Breast epithelium (tissue), 4 donors: ENCODE measurements around the gene HACD2. TPM values are rescaled to one million over a fixed set of nuclear protein-coding genes. Genes with fewer than 3 reads are reported as not detected.

Source experiments
- DNase-seq, 2 donors: peaks; one replicate each; pipeline ENCODE4 v3.0.0-alpha.2; 2019; ENCODE audit warnings: low spot score in 2 of 2
- H3K27ac ChIP-seq, 2 donors: fragments of 200-600 bp; sonication (generic) in 1 of 2; one replicate each; pipeline ENCODE4 v1.5.1; 2016 to 2019; ENCODE audit warnings: mild to moderate bottlenecking in 1 of 2
- H3K27me3 ChIP-seq, 2 donors: fragments of 200-600 bp; sonication (generic) in 1 of 2; one replicate each; pipeline versions ENCODE4 v1.5.1 to v1.6.0; 2017 to 2019; ENCODE audit warnings: control low read depth in 1 of 2, mild to moderate bottlenecking in 1 of 2
- H3K36me3 ChIP-seq: fragments of 200-600 bp; one replicate; pipeline ENCODE4 v1.5.1; 2019
- H3K4me1 ChIP-seq, 2 donors: fragments of 200-600 bp; sonication (generic); one replicate each; pipeline ENCODE4 v1.5.1; 2016 to 2019; ENCODE audit warnings: control low read depth in 1 of 2
- H3K4me3 ChIP-seq, 3 donors: fragments of 200-600 bp; sonication (generic); 1 replicate in 2 of 3; 2 replicates in 1 of 3; pipeline ENCODE4 v1.5.1; 2016 to 2019; ENCODE audit warnings: mild to moderate bottlenecking in 3 of 3, moderate library complexity in 2 of 3
- H3K9me3 ChIP-seq, 2 donors: fragments of 200-600 bp; sonication (generic) in 1 of 2; one replicate each; pipeline ENCODE4 v1.5.1; 2016 to 2019; ENCODE audit warnings: control low read depth in 1 of 2
- POLR2A ChIP-seq: fragments of 450-650 bp; IDR thresholded peaks from one replicate; pipeline ENCODE4 v1.6.1; 2016; ENCODE audit warnings: antibody characterized with exemption, mild to moderate bottlenecking, moderate library complexity
- POLR2AphosphoS5 ChIP-seq, 3 donors: sonication (generic); formaldehyde crosslinking; IDR thresholded peaks; one replicate each; pipeline ENCODE4 v1.6.1; 2017; ENCODE audit warnings: antibody characterized with exemption in 3 of 3
- intact Hi-C: fragments of 100-400 bp; cut with DNase I; formaldehyde crosslinking; loops from one replicate; pipeline ENCODE4 v1.15.1; 2023; ENCODE audit warnings: low total_unique reads
- total RNA-seq, 3 donors: library from RNA; depleted of rRNA; stranded (reverse); fragments of >200 nt; gene quantifications; one replicate each; pipeline ENCODE4 v1.1.0, GENCODE V29; 2016
- TF ChIP-seq, protein P1 (sequence below), 3 donors: fragments of 450-650 bp; IDR thresholded peaks; one replicate each; pipeline ENCODE4 v1.5.1; 2016 to 2017; ENCODE audit warnings: antibody characterized with exemption in 3 of 3, mild to moderate bottlenecking in 3 of 3, moderate library complexity in 3 of 3

Gene HACD2
- total RNA-seq, 3 donors from 2014 or later = 29.5 to 61.0 (median 55.9) TPM

- Histone ChIP-seq H3K4me3 (no peak overlapping the region), H3K4me1 (no peaks in the 10 kb centered on the region), H3K27me3 (no peaks in the 10 kb centered on the region), H3K36me3 (no peaks in the 10 kb centered on the region), H3K9me3 (no peaks in the 10 kb centered on the region), H3K27ac (no peak overlapping the region)
- TF ChIP-seq POLR2AphosphoS5 (IDR thresholded peaks at IDR 0.05) (no peak), POLR2A (no peak)
- TF ChIP-seq, protein P1, sequence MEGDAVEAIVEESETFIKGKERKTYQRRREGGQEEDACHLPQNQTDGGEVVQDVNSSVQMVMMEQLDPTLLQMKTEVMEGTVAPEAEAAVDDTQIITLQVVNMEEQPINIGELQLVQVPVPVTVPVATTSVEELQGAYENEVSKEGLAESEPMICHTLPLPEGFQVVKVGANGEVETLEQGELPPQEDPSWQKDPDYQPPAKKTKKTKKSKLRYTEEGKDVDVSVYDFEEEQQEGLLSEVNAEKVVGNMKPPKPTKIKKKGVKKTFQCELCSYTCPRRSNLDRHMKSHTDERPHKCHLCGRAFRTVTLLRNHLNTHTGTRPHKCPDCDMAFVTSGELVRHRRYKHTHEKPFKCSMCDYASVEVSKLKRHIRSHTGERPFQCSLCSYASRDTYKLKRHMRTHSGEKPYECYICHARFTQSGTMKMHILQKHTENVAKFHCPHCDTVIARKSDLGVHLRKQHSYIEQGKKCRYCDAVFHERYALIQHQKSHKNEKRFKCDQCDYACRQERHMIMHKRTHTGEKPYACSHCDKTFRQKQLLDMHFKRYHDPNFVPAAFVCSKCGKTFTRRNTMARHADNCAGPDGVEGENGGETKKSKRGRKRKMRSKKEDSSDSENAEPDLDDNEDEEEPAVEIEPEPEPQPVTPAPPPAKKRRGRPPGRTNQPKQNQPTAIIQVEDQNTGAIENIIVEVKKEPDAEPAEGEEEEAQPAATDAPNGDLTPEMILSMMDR (IDR thresholded peaks at IDR 0.05) = no peak
- intact Hi-C loops = no loop called here
- DNase-seq = no peak
Measured at GRCh38 chr3:123535580-123535979, 49.3 kb downstream of the HACD2 start.

DNA sequence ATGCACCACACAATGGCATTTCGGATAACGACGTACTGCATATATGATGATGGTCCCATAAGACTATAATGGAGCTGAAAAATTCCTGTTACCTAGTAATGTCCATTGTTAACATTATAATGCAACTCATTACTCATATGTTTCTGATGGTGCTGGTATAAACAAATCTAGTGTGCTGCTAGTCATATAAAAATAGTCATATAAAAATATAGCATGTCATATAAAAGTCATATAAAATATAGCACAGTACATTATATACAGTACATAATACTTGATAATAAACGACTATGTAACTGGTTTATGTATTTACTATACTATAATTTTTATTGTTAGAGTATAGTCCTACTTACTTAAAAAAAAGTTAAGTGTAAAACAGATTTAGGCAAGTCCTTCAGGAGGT, 50.6 kb downstream of the HACD2 start:
- no peak for TF ChIP-seq POLR2AphosphoS5 (IDR thresholded peaks at IDR 0.05)
- Histone ChIP-seq H3K4me1 (no peaks in the 10 kb centered on the region), H3K27me3 (no peaks in the 10 kb centered on the region), H3K9me3 (no peaks in the 10 kb centered on the region), H3K27ac (no peak overlapping the region), H3K36me3 (no peaks in the 10 kb centered on the region), H3K4me3 (no peak overlapping the region)
- no peak for DNase-seq
- intact Hi-C loops = no loop called here

- DNase-seq = no peak
- TF ChIP-seq POLR2A (no peak), POLR2AphosphoS5 (IDR thresholded peaks at IDR 0.05) (no peak)
- TF ChIP-seq, protein P1 (IDR thresholded peaks at IDR 0.05) = no peak
- Histone ChIP-seq H3K4me1 (no peaks in the 10 kb centered on the region), H3K4me3 (no peak overlapping the region), H3K27me3 (no peaks in the 10 kb centered on the region), H3K36me3 (no peaks in the 10 kb centered on the region), H3K9me3 (no peaks in the 10 kb centered on the region), H3K27ac (no peak overlapping the region)
- intact Hi-C loops = no loop called here
Measured at GRCh38 chr3:123533554-123534159, 51.2 kb downstream of the HACD2 start.

DNA sequence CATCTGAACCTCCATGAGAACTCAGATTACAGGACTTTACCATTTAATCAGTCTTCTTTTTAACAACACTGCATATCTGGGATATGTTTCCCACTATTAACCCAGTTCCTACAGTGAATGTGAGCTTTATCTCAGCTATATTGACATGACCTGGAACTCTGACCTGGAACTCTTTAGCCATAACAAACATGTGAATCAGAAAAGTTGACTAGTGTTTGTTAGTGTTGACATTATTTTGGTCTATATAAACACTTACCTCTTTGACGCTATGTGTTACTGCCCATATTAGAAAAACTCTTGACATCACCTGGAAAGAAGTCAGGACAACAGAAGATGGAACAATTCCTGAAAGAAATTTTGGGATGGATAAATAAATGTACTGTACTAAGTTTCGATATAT, 56.7 kb downstream of the HACD2 start:
- TF ChIP-seq, protein P1 (IDR thresholded peaks at IDR 0.05) = no peak
- no peak for TF ChIP-seq POLR2A
- TF ChIP-seq POLR2AphosphoS5 (IDR thresholded peaks at IDR 0.05) = no peak
- Histone ChIP-seq H3K27ac (no peak overlapping the region), H3K27me3 (no peaks in the 10 kb centered on the region), H3K4me1 (no peaks in the 10 kb centered on the region), H3K36me3 (no peaks in the 10 kb centered on the region), H3K9me3 (no peaks in the 10 kb centered on the region), H3K4me3 (no peak overlapping the region)
- intact Hi-C loops = no loop called here
- DNase-seq = no peak

GRCh38 chr3:123527046-123527445, 57.8 kb downstream of the HACD2 start:
- no peaks in the 10 kb centered on the region for H3K4me1 ChIP-seq
- no peaks in the 10 kb centered on the region for H3K9me3 ChIP-seq
- intact Hi-C loops = no loop called here
- H3K27ac ChIP-seq = no peak overlapping the region
- no peak overlapping the region for H3K4me3 ChIP-seq
- DNase-seq = no peak
- no peaks in the 10 kb centered on the region for H3K36me3 ChIP-seq
- TF ChIP-seq, protein P1 (IDR thresholded peaks at IDR 0.05) = no peak
- TF ChIP-seq POLR2A = no peak
- TF ChIP-seq POLR2AphosphoS5 (IDR thresholded peaks at IDR 0.05) = no peak
- H3K27me3 ChIP-seq = no peaks in the 10 kb centered on the region

GRCh38 chr3:123526474-123526873, 58.4 kb downstream of the HACD2 start:
- Histone ChIP-seq H3K4me3 (no peak overlapping the region), H3K36me3 (no peaks in the 10 kb centered on the region), H3K27ac (no peak overlapping the region), H3K27me3 (no peaks in the 10 kb centered on the region), H3K9me3 (no peaks in the 10 kb centered on the region), H3K4me1 (no peaks in the 10 kb centered on the region)
- intact Hi-C loops = no loop called here
- DNase-seq = no peak
- TF ChIP-seq, protein P1 (IDR thresholded peaks at IDR 0.05) = no peak
- TF ChIP-seq POLR2AphosphoS5 (IDR thresholded peaks at IDR 0.05) = no peak
- TF ChIP-seq POLR2A = no peak
